Skeletal muscle cell (primary cell): ENCODE measurements around the gene TXNDC17.
A peak's percentile ranks its signal among the peaks of the same experiment; 100 is the strongest.
"Not testable (repeated sequence)": the region's sequence is repeated elsewhere in the genome, so short reads cannot be mapped to it uniquely, and the experiment has no call there.

ENCODE experiments used
- DNase-seq: peaks from one replicate; pipeline ENCODE4 v3.0.0-alpha.2; 2010; ENCODE audit warnings: low read depth
- H3K4me3 ChIP-seq: 2 replicates; pipeline ENCODE4 v1.5.1; 2011; ENCODE audit warnings: low read depth, mild to moderate bottlenecking, control low read depth, low read length, moderate library complexity

TXNDC17 gene

DNA sequence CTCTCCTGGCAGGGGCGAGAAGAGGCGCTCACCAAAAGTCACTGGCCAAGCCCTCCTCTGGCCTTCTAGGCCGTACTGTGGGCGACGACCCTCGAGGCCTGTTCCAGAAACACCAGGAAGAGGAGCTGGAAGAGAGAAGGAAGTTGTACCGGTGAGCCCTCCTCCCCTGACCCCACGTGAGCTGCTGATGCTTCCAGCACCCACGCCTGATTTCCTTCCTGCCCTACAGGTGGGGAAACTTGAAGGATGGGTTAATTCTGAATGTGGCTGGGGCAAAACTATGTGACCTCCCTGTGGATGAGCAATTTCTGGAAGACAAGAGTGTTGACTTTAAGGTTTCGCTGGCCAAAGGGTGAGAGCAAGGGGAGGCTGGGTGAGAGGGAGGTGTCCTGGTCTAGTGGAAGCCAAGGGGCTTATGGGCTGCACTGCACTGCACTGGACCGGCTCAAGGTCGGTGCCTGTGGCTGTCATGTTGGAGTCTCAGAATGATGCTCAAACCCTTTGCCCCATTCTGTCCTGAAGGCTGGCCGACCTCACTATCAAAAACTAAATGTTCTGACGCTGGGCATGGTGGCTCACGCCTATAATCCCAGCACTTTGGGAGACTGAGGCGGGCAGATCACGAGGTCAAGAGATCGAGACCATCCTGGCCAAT lies 16.9 kb downstream of the TXNDC17 start:
- H3K4me3 ChIP-seq, result no peak overlapping the region
- DNase-seq, result no peak

- H3K4me3 ChIP-seq, DNase-seq: not testable (repeated sequence)
These were observed 17.6 kb downstream of the TXNDC17 start for GRCh38 chr17:6658411-6658810.

DNA sequence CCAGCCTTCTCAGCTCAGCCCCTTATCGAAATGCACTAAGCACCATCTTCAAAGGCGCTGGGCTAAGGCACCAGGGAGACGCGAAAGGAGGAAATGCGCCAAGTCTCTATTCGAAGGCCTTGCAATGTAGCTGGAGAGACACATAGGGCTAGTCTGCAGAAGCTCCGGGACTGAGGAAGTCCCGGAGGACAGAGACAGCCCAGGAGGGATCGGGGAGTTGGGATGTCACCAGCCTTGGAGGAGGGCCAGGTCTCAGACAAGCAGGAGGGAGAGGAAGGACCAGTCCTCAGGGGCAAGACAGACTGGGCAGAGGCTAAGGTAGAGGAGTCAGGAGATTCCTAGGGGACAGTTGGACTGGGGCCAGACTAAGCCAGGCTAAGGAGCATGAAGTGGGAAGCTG lies 19.2 kb downstream of the TXNDC17 start:
- no peak overlapping the region for H3K4me3 ChIP-seq
- DNase-seq, result no peak

- no peak overlapping the region for H3K4me3 ChIP-seq
- no peak for DNase-seq
These were observed 20.1 kb downstream of the TXNDC17 start for GRCh38 chr17:6660805-6661463.

GRCh38 chr17:6661464-6661848 lies 20.6 kb downstream of the TXNDC17 start:
- H3K4me3 ChIP-seq, result no peak overlapping the region
- no peak for DNase-seq

DNA sequence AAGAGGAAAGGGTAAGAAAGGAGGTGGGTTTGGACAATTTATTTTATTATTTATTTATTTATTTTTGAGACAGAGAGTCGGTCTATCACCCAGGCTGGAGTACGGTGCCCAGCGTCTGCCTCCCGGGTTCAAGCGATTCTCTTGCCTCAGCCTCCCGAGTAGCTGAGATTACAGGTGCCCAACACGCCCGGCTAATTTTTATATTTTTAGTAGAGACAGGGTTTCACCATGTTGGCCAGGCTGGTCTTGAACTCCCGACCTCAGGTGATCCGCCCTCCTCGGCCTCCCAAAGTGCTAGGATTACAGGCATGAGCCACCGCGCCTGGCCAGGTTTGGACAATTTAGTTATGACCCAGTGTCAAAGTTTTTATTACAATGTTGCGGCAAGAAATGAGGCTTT lies 22.3 kb downstream of the TXNDC17 start:
- not testable (repeated sequence) for H3K4me3 ChIP-seq, DNase-seq

- peak; percentile 52 for DNase-seq
These were observed 25.2 kb downstream of the TXNDC17 start for GRCh38 chr17:6666077-6666521.

GRCh38 chr17:6666557-6666956 lies 25.7 kb downstream of the TXNDC17 start:
- no peak for DNase-seq
- H3K4me3 ChIP-seq, result no peak overlapping the region

More at GRCh38 chr17:6666077-6666521, 25.2 kb downstream of the TXNDC17 start:
- no peak overlapping the region for H3K4me3 ChIP-seq

DNA sequence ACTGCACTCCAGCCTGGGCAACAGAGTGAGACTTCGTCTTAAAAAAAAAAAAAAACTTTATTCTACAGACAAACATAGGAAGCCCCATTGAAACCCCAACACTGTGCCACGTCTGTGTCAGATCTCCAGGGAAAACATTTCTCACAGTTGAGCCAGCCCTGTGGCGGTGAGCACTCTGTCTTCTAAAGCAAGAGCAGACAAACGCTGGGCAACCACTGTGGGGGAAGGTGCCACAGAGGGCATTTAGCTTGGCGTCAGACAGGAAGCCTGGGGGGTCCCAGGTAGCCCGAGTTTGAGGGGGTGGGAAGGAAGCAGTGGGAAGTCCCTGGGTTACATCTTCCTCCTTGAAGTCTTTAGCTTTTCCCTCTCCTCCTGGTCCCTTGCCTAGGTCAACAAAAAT lies 26.7 kb downstream of the TXNDC17 start:
- DNase-seq, result no peak
- no peak overlapping the region for H3K4me3 ChIP-seq

- no peak for DNase-seq
- no peak overlapping the region for H3K4me3 ChIP-seq
These were observed 27.4 kb downstream of the TXNDC17 start for GRCh38 chr17:6668219-6668618.

DNA sequence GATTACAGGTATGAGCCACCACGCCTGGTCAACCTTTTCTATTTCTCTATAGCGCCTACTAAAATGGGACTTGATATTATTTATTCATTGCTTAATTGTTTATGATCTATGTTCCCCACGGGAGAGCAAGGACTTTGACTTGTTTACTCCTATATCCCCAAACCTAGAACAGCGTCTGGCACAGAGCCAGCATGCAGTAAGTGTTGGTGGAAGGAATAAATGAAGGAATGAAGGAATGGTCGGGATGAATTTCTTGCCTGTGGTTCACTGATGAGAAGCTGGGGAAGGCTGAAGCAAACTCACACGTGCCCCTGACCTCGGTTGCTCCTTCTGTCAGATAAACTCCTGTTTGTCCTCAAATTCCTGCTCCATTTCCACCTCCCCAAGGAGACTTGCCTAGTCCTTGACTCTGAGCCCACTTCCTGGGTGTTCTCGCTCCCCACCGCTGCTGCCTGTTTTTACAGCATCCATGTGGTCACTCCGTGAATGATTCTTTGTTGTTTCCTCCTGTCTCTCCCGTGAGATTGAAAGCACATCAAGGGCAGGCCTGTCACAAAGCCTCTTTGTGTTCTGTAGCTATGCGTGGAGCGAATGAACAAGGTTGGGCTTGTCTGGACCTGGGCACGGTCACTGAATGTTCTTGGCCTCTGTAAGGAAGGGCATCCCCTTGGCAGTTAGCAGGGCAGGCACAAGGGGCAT lies 28.0 kb downstream of the TXNDC17 start:
- no peak overlapping the region for H3K4me3 ChIP-seq
- DNase-seq, result no peak

- DNase-seq, result no peak
- H3K4me3 ChIP-seq, result no peak overlapping the region
These were observed 28.8 kb downstream of the TXNDC17 start for GRCh38 chr17:6669479-6670212.

DNA sequence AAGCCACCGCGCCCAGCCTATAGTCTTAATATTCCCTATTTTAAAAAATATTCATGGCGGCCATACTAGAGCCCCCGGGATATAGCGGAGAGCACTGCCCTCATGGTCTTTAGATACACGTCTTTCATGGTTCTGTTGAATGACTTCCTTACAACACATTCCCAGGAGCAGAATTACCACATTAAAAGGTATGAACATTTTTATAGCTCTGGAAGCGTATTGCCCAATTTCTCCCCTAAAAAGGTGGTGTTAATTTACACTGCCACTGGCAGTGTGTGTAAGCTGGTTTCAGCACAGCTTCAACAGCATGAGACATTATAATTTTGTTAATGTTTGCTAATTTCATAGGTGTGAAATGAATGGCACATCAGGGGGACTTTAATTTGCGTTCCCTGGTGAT lies 29.7 kb downstream of the TXNDC17 start:
- H3K4me3 ChIP-seq, result no peak overlapping the region

GRCh38 chr17:6670999-6671398 lies 30.1 kb downstream of the TXNDC17 start:
- no peak for DNase-seq

More for the DNA sequence above, 29.7 kb downstream of the TXNDC17 start:
- no peak for DNase-seq

DNA sequence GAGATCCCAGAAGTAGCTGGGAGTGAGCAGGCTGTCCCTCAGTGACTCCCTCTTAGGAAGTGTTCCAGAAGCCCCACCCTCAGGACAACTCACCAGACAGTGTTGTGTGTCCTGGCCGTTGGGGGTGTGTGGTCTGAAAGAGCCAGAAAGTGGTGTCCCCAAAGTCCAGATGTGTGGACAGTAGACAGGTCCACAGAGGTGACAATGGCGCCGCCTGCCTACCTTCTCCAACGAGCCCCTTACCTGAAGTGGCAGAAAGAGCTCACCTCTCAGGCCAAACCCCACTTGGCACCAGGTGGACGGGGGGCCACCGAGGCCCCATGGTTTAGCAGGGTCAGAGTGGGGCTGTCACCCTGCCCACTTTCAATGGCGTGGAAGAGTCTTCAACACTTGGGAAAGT lies 30.6 kb downstream of the TXNDC17 start:
- DNase-seq, result no peak
- no peak overlapping the region for H3K4me3 ChIP-seq

More at GRCh38 chr17:6670999-6671398, 30.1 kb downstream of the TXNDC17 start:
- no peak overlapping the region for H3K4me3 ChIP-seq

- H3K4me3 ChIP-seq, result no peak overlapping the region
- DNase-seq, result no peak
These were observed 33.7 kb downstream of the TXNDC17 start for GRCh38 chr17:6674586-6674985.

DNA sequence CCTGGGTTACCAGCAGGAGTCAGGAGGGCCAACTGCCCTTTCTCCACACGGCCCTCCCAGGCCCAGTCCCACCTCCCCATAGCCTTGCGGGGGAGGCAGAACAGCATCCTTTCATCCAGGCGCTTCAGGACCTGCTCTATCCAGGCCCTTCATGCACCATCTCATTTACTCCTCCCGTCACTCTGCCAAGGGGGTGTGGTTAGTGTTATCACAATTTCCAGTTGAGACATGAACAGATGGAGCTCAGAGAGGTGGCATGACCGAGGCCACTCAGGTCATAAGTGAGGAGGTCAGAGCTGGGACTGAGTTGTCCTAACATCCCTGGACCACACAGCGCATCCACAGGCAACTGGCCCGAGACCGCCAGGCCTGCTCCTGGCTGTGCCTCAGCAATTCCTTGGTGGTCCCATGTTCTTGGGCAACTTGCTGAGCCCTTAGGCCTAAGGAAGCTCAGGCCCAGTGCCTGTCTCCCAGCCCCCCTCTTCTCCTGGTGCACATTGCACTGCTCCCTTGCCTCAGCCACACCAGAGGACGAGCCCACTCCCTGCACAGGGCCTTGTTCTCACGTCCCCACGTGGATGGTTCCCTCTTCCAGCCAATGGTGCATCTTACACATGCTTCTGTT lies 34.5 kb downstream of the TXNDC17 start:
- no peak overlapping the region for H3K4me3 ChIP-seq
- DNase-seq, result no peak

- no peak for DNase-seq
- no peak overlapping the region for H3K4me3 ChIP-seq
These were observed 35.9 kb downstream of the TXNDC17 start for GRCh38 chr17:6676802-6677157.

- DNase-seq, result peak; percentile 43
- H3K4me3 ChIP-seq, result no peak overlapping the region
These were observed 36.4 kb downstream of the TXNDC17 start for GRCh38 chr17:6677158-6677831.
